HG03159 (cell line): Measurements from ENCODE around the gene KHNYN.

ENCODE experiments used
- ATAC-seq: cut with Tn5 transposase; IDR thresholded peaks from one replicate; pipeline ENCODE4 v1.9.1; 2021; ENCODE audit warnings: mild to moderate bottlenecking, moderate library complexity; ENCODE audit not compliant: unreplicated experiment

KHNYN gene

DNA sequence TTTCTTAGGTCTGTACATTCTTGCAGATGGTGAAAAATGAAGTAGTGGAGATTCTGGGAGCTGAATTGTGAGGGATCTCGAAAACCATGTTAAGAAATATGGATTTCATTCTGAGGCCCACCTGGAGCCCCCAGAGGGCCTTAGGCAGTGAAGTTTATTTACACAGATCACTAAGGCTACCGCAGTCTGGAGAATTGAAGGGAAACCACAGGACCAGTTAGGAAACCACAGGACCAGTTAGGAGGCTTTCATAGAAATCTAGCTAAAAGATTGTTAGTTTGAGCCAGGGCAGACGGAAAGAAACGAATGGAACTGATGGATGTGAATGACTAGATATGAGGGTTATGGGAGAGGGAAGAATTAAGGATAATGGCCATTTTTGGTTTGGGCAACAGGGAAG lies 7.5 kb upstream of the KHNYN start:
- no peak for ATAC-seq

DNA sequence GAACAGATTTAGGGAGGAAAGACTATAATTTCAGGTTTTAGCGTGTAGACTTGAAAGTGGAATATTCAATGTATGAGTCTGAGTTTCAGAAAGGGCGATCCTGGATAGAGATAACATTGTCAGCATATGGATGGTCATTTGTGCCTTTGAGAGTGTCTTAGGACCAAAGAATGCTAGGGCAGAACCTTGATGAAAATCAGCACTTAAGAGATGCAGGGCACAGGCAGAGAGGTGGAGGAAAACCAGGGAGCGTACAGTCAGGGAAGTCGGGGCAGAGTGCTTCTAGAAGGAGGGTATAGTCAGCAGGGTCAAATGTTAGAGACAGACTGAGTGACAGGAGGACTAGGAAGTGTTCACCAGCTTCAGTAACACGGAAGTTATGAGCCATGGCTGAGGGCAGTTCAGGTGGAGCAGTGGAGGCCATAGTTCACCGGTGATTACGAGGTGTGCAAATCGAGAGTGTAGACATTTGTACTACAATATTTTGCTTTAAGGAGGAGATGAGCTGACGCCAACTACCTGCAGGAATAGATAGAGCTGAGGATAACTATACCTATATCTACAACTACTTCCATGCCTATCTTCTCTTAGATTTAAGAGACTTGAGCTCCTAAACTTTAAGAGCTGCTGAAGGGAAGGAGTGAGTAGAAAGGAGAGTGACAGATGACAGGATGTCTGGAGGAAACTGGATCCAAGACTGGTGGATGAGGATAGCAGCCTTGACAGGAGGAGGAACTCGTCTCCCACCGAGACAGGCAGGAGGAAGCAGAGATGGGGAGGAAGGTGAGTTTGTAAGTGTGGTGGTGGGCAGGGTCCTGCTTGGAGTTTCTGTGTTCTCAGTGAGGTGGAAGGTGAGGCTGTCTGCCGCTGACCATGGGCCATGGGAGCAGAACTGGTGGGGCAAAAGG lies 6.8 kb upstream of the KHNYN start:
- ATAC-seq, result no peak

DNA sequence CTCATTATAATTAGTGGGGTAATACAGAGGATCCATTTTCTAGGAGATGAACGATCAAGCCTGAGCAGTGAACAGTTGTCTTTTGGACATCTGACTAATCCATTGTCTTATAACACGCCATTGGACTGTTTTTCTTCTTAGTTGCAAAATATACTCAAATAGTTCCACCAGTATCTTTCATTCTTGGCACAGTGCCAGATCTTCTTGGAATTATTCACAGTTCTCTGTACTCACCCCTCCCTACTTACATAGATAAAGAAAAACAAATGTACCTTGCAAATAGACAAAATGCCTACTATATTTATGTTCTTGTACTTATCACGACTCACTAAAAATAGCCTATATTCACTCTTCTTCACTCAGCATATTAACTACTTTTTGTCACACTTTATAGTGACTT lies 4.0 kb upstream of the KHNYN start:
- no peak for ATAC-seq

DNA sequence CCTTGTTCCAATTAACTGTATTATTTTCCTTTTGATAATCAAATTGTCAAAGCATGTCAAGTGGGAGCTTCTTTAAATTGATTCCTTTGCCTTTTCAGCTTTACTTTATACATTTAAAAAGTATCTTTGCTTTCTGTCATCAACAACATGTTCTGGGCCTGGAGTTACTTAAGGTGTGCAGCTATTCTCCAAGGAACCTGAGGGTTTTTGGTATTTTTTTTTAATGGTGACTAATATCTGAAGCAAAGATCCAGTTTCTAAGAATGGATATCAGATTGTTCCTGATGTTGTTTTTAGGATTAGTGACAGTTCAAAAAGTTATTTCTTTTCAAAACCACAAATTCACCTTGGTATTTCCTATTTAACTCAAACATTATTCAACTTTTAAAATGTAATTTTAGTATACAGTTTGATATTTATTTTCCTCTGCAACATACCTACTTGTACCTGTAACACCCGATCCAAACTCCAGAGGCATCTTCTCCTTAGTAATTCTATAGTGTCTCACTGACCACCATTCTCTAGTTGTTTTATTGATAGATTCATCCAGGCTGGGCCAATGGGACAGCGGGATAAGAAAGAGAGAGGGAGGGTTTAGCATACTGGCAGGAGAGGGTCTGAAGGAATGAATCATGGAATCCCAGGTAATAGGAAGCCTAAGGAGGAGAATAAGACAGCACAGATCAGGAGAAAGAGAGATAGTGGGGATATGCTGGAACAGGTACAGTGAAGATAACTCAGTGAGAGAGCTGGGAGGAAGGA lies 3.4 kb upstream of the KHNYN start:
- no peak for ATAC-seq

DNA sequence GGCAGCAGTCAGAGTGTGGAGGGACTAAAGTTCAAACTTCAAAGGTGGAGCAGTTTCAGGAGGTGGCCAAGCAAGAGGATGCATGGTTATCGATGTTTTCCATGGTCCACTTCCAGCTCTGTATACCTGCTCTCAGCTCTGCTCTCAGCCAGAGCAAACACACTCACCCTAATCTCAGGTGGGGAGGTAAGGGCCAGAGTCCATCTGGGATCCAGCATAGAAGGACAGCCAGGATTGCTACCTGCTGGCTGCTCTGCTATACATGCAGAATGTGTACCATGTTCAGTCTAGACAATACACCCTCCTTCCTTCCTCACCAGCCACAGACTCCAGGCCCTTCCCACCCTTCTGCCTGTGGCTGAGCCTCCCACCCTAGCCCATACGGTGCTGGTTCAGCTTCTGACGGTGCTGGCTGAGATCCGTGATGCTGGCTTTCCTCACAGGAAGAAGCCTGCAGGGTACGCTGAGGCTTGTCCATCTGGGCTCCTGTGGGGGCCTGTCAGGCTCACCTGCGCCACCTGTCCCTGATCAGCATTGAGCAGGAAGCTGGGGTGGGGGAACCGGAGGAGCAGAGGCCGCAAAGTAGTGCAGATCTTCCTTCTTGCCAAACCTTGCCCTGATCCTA lies 2.7 kb upstream of the KHNYN start:
- no peak for ATAC-seq

DNA sequence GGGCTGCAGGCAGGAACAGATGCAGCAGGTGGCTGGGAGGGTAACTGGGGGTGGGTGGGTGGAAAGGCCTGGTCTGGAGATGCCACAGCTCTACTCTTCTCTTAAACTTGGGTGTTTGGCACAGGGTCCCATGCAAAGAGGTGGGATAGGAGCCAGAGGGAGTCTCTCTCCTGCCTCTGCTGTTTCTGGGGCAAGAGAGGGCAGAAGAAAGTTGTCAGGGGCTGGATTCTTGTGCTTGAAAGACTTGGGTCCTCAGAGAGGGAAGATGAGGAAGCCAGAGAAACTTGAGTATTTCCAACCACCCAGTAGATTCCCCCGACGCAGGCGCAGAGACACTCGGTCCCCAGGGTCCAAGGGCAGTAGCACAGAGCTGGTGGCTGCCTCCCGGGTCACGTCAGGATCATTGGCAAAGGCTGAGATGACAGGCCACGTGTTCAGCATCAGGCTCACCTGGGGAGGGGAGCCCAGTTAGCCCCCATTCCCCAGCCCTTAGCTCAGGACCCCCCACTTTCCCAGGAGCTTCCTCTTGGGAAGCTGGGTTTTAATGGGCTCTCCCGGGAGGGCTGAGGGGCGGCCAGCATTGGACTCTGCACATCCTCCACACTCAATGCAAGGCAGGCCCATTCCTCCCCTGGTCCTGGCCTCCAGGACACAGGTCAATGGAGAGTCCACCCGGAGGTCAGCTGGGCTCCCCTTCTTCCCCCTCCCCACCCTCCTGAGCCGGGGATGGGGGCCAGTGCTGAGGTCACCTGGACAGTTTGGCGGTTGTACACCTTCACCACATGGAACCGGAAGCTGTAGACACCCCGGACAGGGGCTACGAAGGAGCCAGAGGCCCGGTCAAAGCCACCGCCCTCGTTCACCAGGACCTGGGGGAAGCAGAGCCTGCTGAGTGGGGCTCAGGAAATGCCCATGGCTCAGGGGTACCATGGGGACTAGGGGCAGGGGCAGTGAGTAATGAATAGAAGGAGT lies 1.9 kb upstream of the KHNYN start:
- ATAC-seq, result no peak

DNA sequence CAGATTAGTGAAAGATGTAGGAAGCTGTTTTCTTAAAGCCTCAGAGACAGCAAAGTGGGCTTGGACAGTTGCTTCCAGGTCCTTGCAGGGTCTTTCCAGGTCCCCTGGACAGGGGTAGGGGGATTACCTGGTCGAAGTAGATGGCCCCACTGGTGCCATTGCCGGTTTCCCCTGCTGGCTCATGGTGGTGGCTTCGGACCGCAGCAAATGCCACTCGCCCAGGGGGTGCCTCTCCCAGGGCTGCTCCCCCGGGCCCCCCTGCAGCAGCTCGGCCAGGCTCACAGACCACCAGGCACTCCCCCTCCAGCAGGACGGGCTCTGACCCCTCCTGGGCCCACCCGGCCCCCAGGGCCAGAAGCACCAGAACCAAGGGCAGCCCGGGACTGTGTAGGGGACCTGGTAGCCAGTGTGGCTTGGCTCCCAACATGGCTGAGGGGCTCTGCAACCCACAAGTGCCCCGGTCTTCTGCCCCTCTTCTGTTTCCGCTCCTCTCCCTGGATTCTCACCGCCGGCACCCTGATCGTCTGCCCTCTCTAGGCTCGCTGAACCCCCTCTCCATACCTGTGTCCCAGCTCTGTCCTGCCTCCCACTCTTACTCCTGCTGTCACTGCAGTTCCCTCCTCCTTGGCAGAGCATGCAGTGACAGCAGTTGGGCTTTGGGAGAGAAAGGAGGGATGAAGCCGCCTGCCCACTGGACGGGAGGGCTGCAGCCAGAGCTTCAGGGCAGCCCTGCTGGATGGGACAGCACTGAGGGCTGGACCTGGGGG lies 943 bp upstream of the KHNYN start:
- ATAC-seq, result no peak

DNA sequence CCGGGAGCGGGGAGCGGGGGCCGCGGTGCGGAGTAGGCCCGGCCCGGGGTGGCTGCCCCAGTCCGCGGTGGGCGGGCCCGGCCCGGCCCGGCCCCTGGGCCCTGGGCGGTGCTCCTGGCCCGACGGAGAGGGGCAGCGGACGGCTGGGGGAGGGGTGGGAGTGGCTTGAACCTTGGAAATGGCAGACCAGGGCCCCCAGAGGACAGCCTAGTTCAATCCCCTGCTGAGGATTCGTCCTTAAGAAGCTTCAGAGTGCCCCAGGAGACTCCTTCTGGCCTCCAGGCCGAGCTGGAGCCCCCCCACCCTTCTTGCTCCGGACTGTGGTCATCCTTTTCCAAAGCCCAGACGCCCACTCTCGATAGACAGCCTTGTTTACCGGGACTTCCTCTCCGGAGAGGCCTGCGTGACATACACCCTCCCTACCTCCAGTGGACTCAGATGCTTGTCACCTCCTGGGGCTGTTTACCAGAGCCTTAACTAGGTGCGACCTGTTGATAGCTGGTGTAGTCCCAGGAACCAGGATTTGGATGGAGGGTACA lies 458 bp downstream of the KHNYN start:
- peak; percentile 44 for ATAC-seq

DNA sequence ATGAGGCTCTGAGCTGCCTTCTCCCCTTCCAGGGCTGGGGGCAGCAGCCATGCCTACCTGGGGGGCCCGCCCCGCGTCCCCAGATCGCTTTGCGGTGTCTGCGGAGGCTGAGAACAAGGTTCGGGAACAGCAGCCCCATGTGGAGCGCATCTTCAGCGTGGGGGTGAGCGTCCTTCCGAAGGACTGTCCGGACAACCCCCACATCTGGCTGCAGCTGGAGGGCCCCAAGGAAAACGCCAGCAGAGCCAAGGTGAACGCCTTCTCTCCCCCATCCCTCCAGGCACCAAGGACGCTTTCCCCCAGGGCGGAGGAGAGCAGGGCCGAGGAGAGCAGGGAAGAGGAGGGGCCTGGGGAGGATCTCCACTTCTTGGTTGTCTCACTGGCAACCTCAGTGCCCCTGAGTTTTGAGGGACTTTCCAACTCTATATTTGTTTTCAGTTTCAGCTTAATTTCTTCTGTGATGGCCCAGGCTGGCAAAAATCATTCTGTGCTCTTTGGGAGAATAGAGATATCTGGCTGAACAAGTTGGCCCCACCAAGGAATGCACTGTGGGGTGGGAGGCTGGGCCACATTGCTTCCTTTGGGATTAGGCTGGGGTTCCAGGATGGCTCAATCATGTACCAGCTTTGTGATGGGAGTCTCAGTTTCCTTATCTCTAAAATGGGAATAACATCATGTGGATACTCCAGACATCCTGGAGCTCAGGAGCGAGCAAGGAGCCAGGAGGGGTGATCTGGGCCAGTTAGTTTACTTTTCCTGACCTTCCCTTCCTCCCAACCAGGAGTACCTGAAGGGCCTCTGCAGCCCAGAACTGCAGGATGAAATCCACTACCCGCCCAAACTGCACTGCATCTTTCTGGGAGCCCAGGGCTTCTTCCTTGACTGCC lies 1.2 kb downstream of the KHNYN start:
- ATAC-seq, result peak; percentile 38

DNA sequence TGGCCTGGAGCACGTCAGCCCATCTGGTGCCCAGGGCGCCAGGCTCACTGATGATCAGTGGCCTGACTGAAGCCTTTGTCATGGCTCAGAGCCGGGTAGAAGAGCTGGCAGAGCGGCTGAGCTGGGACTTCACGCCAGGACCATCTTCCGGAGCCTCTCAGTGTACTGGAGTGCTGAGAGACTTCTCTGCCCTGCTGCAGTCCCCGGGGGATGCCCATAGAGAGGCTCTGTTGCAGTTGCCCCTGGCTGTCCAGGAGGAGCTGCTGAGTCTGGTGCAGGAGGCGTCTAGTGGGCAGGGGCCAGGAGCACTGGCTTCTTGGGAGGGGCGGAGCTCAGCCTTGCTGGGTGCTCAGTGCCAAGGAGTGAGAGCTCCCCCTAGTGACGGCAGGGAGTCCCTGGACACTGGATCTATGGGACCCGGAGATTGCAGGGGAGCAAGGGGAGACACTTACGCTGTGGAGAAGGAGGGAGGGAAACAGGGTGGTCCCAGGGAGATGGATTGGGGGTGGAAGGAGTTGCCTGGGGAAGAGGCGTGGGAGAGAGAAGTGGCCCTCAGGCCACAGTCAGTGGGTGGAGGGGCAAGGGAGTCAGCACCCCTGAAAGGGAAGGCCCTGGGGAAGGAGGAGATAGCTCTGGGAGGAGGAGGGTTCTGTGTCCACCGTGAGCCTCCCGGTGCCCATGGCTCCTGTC lies 2.0 kb downstream of the KHNYN start:
- ATAC-seq, result peak; percentile 48

DNA sequence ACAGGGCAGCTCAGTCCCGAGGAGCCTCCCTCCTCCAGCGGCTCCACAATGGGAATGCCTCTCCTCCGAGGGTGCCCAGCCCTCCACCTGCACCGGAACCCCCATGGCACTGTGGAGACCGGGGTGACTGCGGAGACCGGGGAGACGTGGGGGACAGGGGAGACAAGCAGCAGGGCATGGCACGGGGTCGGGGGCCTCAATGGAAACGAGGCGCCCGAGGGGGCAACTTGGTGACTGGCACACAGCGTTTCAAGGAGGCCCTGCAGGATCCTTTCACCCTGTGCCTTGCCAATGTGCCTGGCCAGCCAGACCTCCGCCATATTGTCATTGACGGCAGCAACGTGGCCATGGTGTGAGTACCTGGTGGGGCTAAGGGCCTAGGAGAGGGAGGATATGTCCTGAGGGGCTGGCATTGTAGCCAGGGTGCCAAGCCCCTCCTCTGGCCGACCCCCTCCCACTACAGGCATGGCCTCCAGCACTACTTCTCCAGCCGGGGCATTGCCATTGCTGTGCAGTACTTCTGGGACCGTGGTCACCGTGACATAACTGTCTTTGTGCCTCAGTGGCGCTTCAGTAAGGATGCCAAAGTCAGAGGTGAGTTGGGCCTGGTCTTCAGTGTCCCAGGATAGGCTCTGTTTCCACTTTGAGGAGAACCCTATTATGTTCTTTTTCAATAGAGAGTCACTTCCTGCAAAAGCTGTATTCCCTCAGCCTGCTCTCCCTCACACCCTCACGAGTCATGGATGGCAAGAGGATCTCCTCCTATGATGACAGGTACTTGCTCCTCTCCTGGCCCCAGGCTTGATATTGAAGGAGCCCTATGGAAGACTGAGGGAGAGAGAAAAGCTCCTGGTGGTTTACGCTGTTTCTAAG lies 2.7 kb downstream of the KHNYN start:
- no peak for ATAC-seq

DNA sequence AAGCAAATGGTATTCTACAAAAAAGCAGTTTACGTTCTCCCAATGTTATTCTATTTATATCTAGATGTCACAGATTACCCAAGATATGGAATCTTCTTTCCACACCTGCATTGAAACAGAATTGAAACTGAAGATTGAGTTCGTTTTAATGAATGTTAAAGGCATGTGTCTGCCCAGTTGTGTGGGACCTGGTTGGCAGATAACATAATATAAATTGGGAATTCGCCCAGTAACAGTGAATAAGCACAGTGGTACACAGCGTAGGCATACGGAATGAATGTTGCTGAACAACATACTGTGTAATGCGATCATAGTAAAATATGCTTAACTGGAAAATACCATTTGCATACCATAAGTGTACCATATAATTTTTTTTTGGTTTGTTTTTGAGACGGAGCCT lies 4.3 kb downstream of the KHNYN start:
- ATAC-seq, result no peak

DNA sequence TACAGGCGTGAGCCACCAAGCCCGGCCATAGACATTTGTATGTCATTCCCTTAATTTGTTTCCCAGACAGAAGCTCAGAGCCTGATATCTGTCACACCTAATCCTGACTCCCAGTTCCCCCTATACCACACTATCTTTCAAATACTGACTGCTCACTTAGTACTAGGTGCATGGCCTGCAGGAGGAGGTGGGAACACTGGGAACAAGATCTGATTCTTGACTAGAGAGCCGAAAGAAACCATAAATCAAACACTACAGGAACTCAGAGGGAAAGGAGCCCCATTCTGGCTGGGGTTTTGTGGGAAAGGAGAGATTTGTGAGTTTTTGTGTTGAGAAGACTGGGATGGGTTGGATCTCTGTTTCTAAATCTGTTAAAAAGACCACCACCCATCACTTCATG lies 4.9 kb downstream of the KHNYN start:
- ATAC-seq, result no peak

DNA sequence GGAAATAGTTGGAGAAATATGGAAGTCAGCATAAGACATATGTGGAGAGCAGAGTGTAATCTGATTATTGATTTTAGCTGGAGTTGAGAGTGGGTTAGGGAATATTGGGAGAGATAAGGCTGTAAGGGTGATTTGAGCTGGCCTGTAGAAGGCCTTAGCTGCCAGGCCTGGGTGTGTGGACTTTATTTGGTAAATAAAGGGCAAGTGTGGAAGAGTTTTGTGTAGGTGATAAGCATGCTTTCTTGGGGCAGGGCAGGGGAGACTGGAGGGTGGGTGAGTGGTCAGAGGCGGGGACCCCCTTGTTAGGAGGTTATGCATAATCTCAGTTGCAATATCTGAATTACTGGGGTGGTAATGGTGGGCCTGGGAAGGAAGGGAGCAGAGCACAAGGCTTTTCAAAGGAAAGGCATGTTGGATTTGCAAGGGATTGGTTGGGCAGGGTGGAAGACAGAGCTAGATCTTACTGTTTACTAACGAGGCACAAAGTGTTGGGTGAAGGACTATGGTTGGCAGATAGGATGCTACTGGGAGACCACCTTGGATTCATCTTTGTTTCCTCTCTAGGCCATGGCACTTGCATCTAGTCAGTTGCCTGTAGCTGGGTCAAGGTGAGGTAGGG lies 5.5 kb downstream of the KHNYN start:
- ATAC-seq, result no peak

DNA sequence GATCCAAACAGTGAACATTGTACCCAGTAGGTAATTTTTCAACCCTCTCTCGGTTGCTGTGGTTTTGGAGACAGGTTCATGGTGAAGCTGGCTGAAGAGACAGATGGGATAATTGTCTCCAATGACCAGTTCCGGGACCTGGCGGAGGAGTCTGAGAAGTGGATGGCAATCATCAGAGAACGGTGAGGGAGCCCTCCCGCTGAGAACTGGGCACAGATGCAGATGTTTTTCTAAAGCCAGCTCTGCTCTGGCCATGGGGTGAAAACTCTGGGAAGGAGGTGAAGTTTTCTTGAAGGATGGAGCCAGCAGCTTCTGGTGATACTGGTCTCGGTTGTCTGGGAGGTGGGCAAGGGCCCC lies 6.2 kb downstream of the KHNYN start:
- no peak for ATAC-seq

DNA sequence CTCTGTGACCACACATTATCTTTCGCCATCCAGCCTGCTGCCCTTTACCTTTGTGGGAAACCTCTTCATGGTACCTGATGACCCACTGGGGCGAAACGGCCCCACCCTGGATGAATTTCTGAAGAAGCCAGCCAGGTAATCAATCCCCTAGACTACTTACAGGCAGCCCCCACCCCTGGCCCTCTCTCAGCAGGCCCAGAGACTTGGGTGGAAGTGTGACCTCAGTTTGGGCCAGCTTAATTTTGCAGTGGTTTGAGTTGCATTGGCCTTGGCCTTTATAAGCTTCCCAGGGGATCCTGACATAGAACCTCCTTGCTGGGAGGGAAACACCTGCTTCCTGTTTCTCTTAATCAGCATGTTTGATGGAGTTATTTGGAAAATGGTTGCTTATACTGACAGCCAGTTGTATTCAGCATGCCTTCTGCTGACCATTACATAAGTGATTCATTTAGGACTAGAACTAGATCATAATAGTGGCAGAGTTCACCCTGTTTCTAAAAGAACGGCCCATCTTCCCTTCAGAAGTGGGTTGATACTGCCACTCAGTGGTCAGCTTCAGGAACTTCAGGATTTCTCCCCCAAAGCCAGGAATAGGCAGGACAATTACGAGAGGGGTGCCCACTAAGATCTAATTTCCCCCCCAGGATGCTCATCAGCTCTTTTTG lies 6.7 kb downstream of the KHNYN start:
- peak; percentile 46 for ATAC-seq
